ENCODE results near the gene BRD3OS. TPM values are rescaled to one million over a fixed set of nuclear protein-coding genes. Genes with fewer than 3 reads are reported as not detected.

The BRD3OS gene
- total RNA-seq, 1 donor from 2014 or later: 11.4 TPM

DNA sequence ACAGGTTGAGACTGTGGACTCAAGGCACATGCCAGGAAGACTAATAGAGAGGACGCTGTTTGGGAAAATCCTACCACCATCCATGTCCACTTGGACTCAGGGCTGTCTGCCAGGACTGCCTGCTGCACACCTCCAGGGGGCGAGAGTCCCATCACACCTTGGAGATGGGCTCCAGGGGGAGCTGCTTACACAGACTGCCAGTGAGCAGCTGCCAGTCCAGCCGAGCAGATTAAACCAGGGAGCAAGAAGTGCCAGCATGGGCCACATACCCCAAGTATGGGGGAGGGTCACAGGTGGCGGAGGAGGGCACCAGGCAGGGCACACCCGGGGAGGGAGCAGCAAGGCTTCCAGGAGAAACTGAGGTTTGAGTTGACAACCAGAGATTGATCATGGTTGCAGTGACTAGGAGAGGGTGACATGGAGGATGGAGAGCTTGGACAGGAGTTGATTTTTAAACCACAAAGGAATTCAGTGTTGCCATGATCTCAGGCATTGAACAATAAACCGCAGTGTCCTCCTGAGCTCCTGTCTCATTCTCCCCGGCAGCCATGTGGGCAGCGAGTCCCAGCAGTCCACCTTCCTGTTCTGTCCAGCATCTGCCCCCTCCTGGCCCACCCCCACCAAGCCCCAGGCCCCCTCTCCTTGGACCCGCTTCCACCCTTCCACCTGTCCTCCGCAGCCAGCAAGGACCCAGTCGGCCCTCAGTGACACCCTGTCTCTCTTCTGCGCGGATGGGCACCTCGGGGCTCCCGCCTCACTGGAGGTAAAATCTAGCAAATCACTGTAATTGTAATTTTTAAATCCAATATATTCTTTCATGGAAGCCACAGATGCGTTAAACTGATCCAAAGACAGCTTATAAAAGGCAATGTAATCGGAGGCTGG, 30.0 kb upstream of the BRD3OS start:
- no peaks in the 10 kb centered on the region for H3K9me3 Mint-ChIP-seq (ENCODE audit: unreplicated experiment)
- DNase-seq (ENCODE audit: low spot score): no peak
- H3K4me3 Mint-ChIP-seq (ENCODE audit: unreplicated experiment): no peak overlapping the region
- TF ChIP-seq, protein P1, sequence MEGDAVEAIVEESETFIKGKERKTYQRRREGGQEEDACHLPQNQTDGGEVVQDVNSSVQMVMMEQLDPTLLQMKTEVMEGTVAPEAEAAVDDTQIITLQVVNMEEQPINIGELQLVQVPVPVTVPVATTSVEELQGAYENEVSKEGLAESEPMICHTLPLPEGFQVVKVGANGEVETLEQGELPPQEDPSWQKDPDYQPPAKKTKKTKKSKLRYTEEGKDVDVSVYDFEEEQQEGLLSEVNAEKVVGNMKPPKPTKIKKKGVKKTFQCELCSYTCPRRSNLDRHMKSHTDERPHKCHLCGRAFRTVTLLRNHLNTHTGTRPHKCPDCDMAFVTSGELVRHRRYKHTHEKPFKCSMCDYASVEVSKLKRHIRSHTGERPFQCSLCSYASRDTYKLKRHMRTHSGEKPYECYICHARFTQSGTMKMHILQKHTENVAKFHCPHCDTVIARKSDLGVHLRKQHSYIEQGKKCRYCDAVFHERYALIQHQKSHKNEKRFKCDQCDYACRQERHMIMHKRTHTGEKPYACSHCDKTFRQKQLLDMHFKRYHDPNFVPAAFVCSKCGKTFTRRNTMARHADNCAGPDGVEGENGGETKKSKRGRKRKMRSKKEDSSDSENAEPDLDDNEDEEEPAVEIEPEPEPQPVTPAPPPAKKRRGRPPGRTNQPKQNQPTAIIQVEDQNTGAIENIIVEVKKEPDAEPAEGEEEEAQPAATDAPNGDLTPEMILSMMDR (IDR thresholded peaks at IDR 0.05; ENCODE audit: unreplicated experiment): no peak
- no peaks in the 10 kb centered on the region for H3K4me1 Mint-ChIP-seq (ENCODE audit: unreplicated experiment)
- peaks cover 2% of the 10 kb centered on the region for H3K27me3 Mint-ChIP-seq (ENCODE audit: unreplicated experiment)
- no peak overlapping the region for H3K27ac Mint-ChIP-seq (ENCODE audit: unreplicated experiment)
- no peaks in the 10 kb centered on the region for H3K36me3 Mint-ChIP-seq (ENCODE audit: low read depth, unreplicated experiment)

DNA sequence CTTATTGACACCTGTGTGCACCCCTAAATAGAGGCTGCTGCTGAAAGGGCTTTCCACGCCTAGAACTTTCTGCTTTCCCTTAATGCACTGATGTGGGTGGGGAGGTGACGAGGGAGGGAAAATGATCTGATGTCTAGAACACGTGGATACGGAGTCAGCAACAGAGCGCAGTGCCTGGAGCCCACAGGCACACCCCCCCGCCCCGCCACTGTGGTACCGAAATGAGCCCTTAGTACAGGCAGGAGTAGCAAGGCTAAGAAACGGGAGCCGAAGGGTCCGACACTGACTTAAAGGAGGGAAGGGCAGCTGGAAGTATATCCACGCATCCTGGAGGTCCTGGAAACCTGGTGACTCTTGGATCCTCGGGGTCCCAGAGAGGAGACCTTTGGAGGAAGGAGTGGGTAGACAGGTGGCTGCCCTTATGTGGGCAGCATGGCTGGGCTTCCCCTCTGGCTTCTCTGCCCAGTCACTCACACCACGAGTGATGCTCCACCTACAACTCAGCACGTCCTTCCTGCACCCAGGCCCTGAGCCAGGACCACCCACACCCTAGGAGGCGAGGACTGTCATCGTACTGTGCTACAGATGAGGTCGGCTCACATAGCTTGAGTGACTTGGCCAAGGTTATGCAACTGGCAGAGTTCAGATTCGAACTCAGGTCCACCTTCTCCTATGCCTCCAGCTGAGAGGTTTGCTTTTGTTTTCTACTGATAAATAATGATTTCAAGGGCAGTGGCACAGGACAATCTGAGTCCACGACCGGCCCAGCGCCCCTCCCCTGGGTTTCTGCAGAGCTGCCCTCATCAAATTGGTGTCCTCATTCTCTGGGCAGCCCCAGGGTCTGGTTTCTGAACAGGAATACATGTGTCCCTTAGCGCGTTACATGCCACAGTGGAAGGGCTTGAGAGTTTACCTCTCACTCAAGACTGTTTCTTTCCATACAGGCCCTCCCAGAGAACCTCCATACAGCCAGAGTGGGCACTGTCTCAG, 28.5 kb upstream of the BRD3OS start:
- H3K9me3 Mint-ChIP-seq (ENCODE audit: unreplicated experiment): no peaks in the 10 kb centered on the region

GRCh38 chr9:133997584-133997983, 27.7 kb upstream of the BRD3OS start:
- H3K4me1 Mint-ChIP-seq (ENCODE audit: unreplicated experiment): no peaks in the 10 kb centered on the region
- H3K36me3 Mint-ChIP-seq (ENCODE audit: low read depth, unreplicated experiment): no peaks in the 10 kb centered on the region
- DNase-seq (ENCODE audit: low spot score): no peak
- H3K4me3 Mint-ChIP-seq (ENCODE audit: unreplicated experiment): no peak overlapping the region
- no peaks in the 10 kb centered on the region for H3K9me3 Mint-ChIP-seq (ENCODE audit: unreplicated experiment)
- TF ChIP-seq, protein P1 (IDR thresholded peaks at IDR 0.05; ENCODE audit: unreplicated experiment): no peak
- peaks cover 2% of the 10 kb centered on the region for H3K27me3 Mint-ChIP-seq (ENCODE audit: unreplicated experiment)
- no peak overlapping the region for H3K27ac Mint-ChIP-seq (ENCODE audit: unreplicated experiment)

More for the DNA sequence above, 28.5 kb upstream of the BRD3OS start:
- Mint-ChIP-seq H3K27me3 (ENCODE audit: unreplicated experiment) (peaks cover 2% of the 10 kb centered on the region), H3K4me3 (ENCODE audit: unreplicated experiment) (no peak overlapping the region), H3K27ac (ENCODE audit: unreplicated experiment) (no peak overlapping the region), H3K36me3 (ENCODE audit: low read depth, unreplicated experiment) (no peaks in the 10 kb centered on the region), H3K4me1 (ENCODE audit: unreplicated experiment) (no peaks in the 10 kb centered on the region)
- TF ChIP-seq, protein P1 (IDR thresholded peaks at IDR 0.05; ENCODE audit: unreplicated experiment): no peak
- no peak for DNase-seq (ENCODE audit: low spot score)

DNA sequence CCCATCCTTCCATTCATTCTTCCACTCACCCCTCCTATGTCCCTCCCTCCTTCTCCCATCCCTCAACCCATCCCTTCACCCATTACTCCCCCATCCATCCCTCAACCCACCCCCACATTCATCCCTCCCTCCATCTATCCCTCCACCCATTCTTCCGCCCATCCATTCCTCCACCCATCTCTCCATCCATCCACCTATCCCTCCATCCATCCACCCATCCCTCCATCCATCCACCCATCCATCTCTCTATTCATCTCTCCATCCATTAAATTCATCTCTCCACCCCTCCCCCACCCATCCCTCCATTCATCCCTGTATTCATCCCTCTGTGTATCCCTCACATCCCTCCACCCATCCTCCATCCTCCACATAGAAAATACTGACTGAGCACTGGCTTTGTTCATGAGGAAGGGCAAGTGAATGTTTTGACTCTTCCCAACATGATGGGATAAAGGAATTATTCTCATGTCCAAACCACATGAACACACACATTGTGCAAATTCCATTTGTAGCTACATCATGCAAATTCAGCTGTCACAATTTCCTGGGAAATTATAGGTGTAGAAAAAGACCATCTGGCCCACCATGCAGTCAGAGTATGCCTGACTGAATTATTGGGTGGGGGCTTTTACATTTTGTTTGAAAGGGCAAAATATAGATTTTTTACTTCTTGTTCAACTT, 26.2 kb upstream of the BRD3OS start:
- Mint-ChIP-seq H3K4me3 (ENCODE audit: unreplicated experiment) (no peak overlapping the region), H3K27me3 (ENCODE audit: unreplicated experiment) (peaks cover 2% of the 10 kb centered on the region), H3K36me3 (ENCODE audit: low read depth, unreplicated experiment) (no peaks in the 10 kb centered on the region), H3K4me1 (ENCODE audit: unreplicated experiment) (no peaks in the 10 kb centered on the region), H3K9me3 (ENCODE audit: unreplicated experiment) (no peaks in the 10 kb centered on the region), H3K27ac (ENCODE audit: unreplicated experiment) (no peak overlapping the region)
- no peak for DNase-seq (ENCODE audit: low spot score)
- TF ChIP-seq, protein P1 (IDR thresholded peaks at IDR 0.05; ENCODE audit: unreplicated experiment): no peak

All from endothelial cell (in vitro differentiated cells).